Transverse colon (tissue), 4 donors: ENCODE data around the gene RXRB. TPM values are rescaled to one million over a fixed set of nuclear protein-coding genes. Genes with fewer than 3 reads are reported as not detected.
"Not testable (repeated sequence)": the region's sequence is repeated elsewhere in the genome, so short reads cannot be mapped to it uniquely, and the experiment has no call there.

Experiments used
- DNase-seq: peaks from one replicate; pipeline ENCODE4 v3.0.0-alpha.2; 2019
- H3K27ac ChIP-seq, 4 donors: fragments of 200-600 bp; sonication (generic); 2 replicates each; pipeline ENCODE4 v1.5.1; 2016 to 2018; ENCODE audit warnings: inconsistent platforms in 4 of 4
- H3K27me3 ChIP-seq: fragments of 200-600 bp; sonication (generic); 2 replicates; pipeline ENCODE4 v1.5.1; 2017; ENCODE audit warnings: inconsistent platforms
- H3K36me3 ChIP-seq, 4 donors: fragments of 200-600 bp; sonication (generic); 2 replicates each; pipeline ENCODE4 v1.5.1; 2017 to 2019; ENCODE audit warnings: inconsistent platforms in 4 of 4
- H3K4me1 ChIP-seq, 4 donors: fragments of 200-600 bp; sonication (generic); 2 replicates each; pipeline ENCODE4 v1.5.1; 2017 to 2020; ENCODE audit warnings: inconsistent platforms in 4 of 4
- H3K4me3 ChIP-seq, 4 donors: fragments of 200-600 bp; sonication (generic); 1 replicate in 1 of 4; 2 replicates in 3 of 4; pipeline versions ENCODE4 v1.5.1 to v1.6.1; 2017 to 2019; ENCODE audit warnings: inconsistent platforms in 4 of 4
- H3K9me3 ChIP-seq, 2 donors: fragments of 200-600 bp; sonication (generic); 2 replicates each; pipeline ENCODE4 v1.5.1; 2017 to 2019; ENCODE audit warnings: inconsistent platforms in 2 of 2
- EP300 ChIP-seq: sonication (generic); formaldehyde crosslinking; IDR thresholded peaks from one replicate; pipeline ENCODE4 v1.6.1; 2017; ENCODE audit warnings: antibody characterized with exemption, low read depth
- POLR2A ChIP-seq: fragments of 450-650 bp; IDR thresholded peaks from one replicate; pipeline ENCODE4 v1.6.1; 2016; ENCODE audit warnings: antibody characterized with exemption, mild to moderate bottlenecking, moderate library complexity
- POLR2AphosphoS5 ChIP-seq, 3 donors: sonication (generic); formaldehyde crosslinking; IDR thresholded peaks; one replicate each; pipeline ENCODE4 v1.6.1; 2016; ENCODE audit warnings: antibody characterized with exemption in 3 of 3
- WGBS, 2 donors: methylation state at CpG; one replicate each; pipeline ENCODE4 v1.1.5; 2018; ENCODE audit warnings: low coverage in 1 of 2; 5-methylcytosine and 5-hydroxymethylcytosine counted together
- in situ Hi-C, 4 donors: fragments of 200-750 bp; cut with MboI; loops; one replicate each; pipeline versions ENCODE4 v1.15.0 to v1.15.1; 2017; ENCODE audit warnings: low sequenced_read_pairs in 3 of 4, low pct_ligation_motif_present in 1 of 4, low pct_unique_long_range_greater_than_20kb in 1 of 4
- intact Hi-C: fragments of 100-400 bp; cut with DNase I; formaldehyde crosslinking; loops from one replicate; pipeline ENCODE4 v1.15.1; 2023; ENCODE audit warnings: low total_unique reads
- small RNA-seq, 4 donors: library from RNA; depleted of rRNA; stranded (forward); fragments of <200 nt; gene quantifications; one replicate each; pipeline ENCODE3, GENCODE V24; 2016
- total RNA-seq, 4 donors: library from RNA; depleted of rRNA; stranded (reverse); fragments of >200 nt; gene quantifications; one replicate each; pipeline ENCODE4 v1.1.0, GENCODE V29; 2016
- TF ChIP-seq, protein P1 (sequence below), 5 experiments: fragments of 200-600 bp in 3 of 5; fragments of 450-650 bp in 2 of 5; sonication (generic) in 3 of 5; IDR thresholded peaks; 1 replicate in 2 of 5; 2 replicates in 3 of 5; pipeline ENCODE4 v1.5.1; 2016 to 2017; ENCODE audit warnings: antibody characterized with exemption in 5 of 5, inconsistent platforms in 3 of 5, mild to moderate bottlenecking in 2 of 5, moderate library complexity in 1 of 5

RXRB gene
- total RNA-seq, 4 donors from 2014 or later: 26.9 to 31.9 (median 29.4) TPM

DNA sequence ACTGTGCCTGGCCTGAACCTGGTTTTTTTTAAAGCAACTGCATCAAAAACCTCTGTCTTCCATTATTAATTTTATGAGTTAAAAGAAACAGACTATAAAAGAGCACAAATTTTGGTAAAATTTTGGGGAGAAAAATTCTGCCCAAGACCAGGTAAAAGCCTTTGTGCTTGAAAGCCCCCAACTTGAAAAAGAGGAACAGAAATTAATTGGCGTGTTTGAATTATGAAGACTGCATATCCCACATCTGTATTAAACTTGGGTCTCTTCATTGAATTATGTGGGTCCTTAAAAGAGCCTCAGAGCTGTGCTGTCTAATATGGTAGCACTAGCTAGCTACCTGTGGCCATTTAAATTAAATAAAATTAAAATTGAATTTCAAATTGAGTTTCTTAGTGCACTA is 49.4 kb downstream of the RXRB start:
- intact Hi-C loops (no loop called here), in situ Hi-C loops (no loop called here)
- peaks cover 17% of the 10 kb centered on the region for H3K27me3 ChIP-seq
- no peak overlapping the region for H3K4me3 ChIP-seq
- H3K27ac ChIP-seq: no peak overlapping the region
- no peak for DNase-seq
- H3K36me3 ChIP-seq: no peaks in the 10 kb centered on the region
- 69 to 71% methylated on average over 1 of the region's 1 CpG for WGBS, 2 donors
- TF ChIP-seq POLR2AphosphoS5 (IDR thresholded peaks at IDR 0.05) (no peak), EP300 (no peak), POLR2A (no peak)
- TF ChIP-seq, protein P1, sequence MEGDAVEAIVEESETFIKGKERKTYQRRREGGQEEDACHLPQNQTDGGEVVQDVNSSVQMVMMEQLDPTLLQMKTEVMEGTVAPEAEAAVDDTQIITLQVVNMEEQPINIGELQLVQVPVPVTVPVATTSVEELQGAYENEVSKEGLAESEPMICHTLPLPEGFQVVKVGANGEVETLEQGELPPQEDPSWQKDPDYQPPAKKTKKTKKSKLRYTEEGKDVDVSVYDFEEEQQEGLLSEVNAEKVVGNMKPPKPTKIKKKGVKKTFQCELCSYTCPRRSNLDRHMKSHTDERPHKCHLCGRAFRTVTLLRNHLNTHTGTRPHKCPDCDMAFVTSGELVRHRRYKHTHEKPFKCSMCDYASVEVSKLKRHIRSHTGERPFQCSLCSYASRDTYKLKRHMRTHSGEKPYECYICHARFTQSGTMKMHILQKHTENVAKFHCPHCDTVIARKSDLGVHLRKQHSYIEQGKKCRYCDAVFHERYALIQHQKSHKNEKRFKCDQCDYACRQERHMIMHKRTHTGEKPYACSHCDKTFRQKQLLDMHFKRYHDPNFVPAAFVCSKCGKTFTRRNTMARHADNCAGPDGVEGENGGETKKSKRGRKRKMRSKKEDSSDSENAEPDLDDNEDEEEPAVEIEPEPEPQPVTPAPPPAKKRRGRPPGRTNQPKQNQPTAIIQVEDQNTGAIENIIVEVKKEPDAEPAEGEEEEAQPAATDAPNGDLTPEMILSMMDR (IDR thresholded peaks at IDR 0.05): no peak
- peaks cover 0 to 3% (median 0%) of the 10 kb centered on the region in 4 donors for H3K4me1 ChIP-seq
- H3K9me3 ChIP-seq: peaks cover 0 to 12% of the 10 kb centered on the region in 2 donors

DNA sequence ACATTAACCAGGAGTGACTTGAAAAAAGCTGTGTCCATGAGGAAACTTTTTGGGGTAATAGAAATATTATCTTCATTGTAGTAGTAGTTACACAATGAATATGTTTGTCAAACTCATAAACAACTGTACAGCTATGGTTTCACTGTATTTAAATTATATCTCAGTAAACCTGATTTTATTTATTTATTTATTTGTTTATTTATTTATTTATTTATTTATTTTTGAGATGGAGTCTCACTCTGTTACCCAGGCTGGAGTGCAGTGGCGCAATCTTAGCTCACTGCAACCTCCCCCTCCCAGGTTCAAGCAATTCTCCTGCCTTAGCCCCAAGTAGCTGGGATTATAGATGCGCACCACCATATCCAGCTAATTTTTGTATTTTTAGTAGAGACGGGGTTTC is 49.9 kb downstream of the RXRB start:
- 73 to 100% methylated on average over 1 to 3 of the region's 3 CpGs for WGBS, 2 donors
- H3K27ac ChIP-seq, H3K36me3 ChIP-seq, H3K4me3 ChIP-seq, in situ Hi-C loops, intact Hi-C loops, DNase-seq, H3K4me1 ChIP-seq: not testable (repeated sequence)
- H3K9me3 ChIP-seq: peaks cover 0 to 12% of the 10 kb centered on the region in 2 donors
- peaks cover 17% of the 10 kb centered on the region for H3K27me3 ChIP-seq

DNA sequence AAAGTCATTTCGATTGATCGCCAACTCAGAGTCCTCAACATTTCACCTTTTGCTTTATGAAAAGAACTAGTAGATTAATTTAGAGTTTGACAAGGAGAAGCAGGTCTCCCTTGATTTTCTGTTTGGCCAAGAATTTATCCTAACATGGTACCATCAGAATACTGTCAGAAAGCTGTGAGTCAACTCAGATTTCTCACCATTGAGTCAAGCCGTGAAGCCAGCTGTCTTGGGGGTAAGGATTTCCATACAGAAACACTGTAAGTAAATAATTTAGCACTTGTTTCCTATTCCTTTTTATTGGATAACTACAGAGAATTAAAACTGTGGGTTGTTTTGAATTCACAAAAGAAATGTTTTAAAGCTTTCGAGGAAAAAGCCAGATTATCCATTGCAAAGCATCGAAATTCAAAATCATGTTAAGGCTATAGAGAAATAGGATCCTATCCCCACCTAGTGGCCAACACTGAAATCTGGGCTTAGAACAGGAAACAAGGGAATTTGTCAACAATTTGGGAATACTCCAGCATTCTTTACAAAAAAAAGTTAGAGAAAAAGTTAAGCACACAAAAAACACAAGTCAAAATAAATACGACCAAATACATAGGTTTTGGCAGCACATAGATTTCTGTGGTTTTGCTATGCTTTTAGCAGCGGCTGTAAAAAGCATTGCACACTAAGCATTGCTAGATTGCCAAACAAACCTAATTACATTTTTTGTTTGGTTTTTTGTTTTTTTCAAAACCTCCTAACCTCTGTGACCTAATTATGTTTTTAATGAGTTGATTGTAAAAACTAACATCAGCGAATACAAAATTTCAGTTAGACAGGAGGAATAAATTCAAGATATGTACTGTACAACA is 52.4 kb downstream of the RXRB start:
- intact Hi-C loops: no loop called here
- H3K27ac ChIP-seq: no peak overlapping the region
- H3K9me3 ChIP-seq: peaks cover 0 to 12% of the 10 kb centered on the region in 2 donors
- DNase-seq: no peak
- peaks cover 0 to 3% (median 0%) of the 10 kb centered on the region in 4 donors for H3K4me1 ChIP-seq
- H3K4me3 ChIP-seq: no peak overlapping the region
- H3K27me3 ChIP-seq: peaks cover 19% of the 10 kb centered on the region
- WGBS, 2 donors: 27 to 44% methylated on average over 6 to 8 of the region's 8 CpGs
- no peaks in the 10 kb centered on the region for H3K36me3 ChIP-seq
- in situ Hi-C loops: no loop called here
- TF ChIP-seq, protein P1 (IDR thresholded peaks at IDR 0.05): peak; percentile 75 to 79 (median 76)
- TF ChIP-seq POLR2AphosphoS5 (IDR thresholded peaks at IDR 0.05): no peak
- TF ChIP-seq POLR2A: no peak
- TF ChIP-seq EP300: no peak

DNA sequence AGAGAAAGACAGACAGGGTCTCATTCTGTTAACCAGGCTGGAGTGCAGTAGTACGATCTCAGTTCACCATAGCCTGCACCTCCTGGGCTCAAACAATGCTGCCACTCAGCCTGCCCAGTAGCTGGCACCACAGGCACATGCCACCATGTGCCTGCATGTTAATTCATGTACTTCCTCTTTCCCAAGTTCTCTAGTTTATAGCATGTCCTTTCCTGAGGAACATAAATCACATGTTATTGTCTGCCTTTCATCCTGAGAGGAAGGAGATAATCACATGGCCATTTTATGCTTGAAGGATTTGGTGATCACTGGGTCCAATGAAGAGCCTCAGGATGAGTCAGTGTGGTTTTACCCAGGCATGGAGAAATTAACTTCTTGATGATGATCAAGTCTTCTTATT is 56.1 kb downstream of the RXRB start:
- Histone ChIP-seq H3K4me3 (no peak overlapping the region), H3K27me3 (peaks cover 29% of the 10 kb centered on the region), H3K4me1 (peaks cover 0 to 3% (median 0%) of the 10 kb centered on the region in 4 donors), H3K27ac (no peak overlapping the region), H3K36me3 (no peaks in the 10 kb centered on the region), H3K9me3 (no peaks in the 10 kb centered on the region)
- 29% methylated on average over 1 of the region's 1 CpG; no CpG with 5 or more reads in 1 of the 2 donors for WGBS, 2 donors
- no peak for TF ChIP-seq POLR2A
- TF ChIP-seq, protein P1 (IDR thresholded peaks at IDR 0.05): no peak
- TF ChIP-seq EP300: no peak
- TF ChIP-seq POLR2AphosphoS5 (IDR thresholded peaks at IDR 0.05): no peak
- in situ Hi-C loops (no loop called here), intact Hi-C loops (no loop called here)
- DNase-seq: no peak

Small RNA genes within 50 kb of the gene (small RNA-seq; reads per million reads assigned to genes)
- gene MIR219A1: 1.4 to 6.7 (median 4.0) reads per million in 4 donors
- 0 to 0.55 (median 0.32) reads per million in 4 donors for gene RNY4P10

Other genes with a start within 250 kb of the RXRB start
- 10 to 100 TPM in 3 of 4 donors, 1 to 10 TPM in 1; 1.4 to 40.4 (median 20.8) TPM for gene HLA-DMA, start 247.6 kb downstream of the RXRB start, total RNA-seq
- 100 to 1,000 TPM; 116 to 612 (median 238) TPM for gene BRD2, start 232.1 kb downstream of the RXRB start, total RNA-seq
- 1 to 10 TPM in 3 of 4 donors, under 1 TPM in 1; 0.82 to 7.9 (median 2.6) TPM for gene HLA-DOA, start 191.1 kb downstream of the RXRB start, total RNA-seq
- 10 to 100 TPM in 3 of 4 donors, 1 to 10 TPM in 1; 2.2 to 77.8 (median 28.7) TPM for gene HLA-DPA1, start 127.0 kb downstream of the RXRB start, total RNA-seq
- 10 to 100 TPM in 3 of 4 donors, 1 to 10 TPM in 1; 10.0 to 68.0 (median 40.4) TPM for gene HLA-DPB1, start 124.7 kb downstream of the RXRB start, total RNA-seq
- under 1 TPM in 3 of 4 donors, not detected in 1; 0.14 to 0.79 (median 0.75) TPM for gene COL11A2, start 8.2 kb downstream of the RXRB start, total RNA-seq
- 10 to 100 TPM; 38.2 to 99.9 (median 60.5) TPM for gene SLC39A7, start 202 bp upstream of the RXRB start, total RNA-seq
- 10 to 100 TPM; 34.3 to 65.7 (median 43.1) TPM for gene HSD17B8, start 4.0 kb upstream of the RXRB start, total RNA-seq
- gene RING1, start 7.8 kb upstream of the RXRB start, total RNA-seq: 10 to 100 TPM; 10.8 to 29.9 (median 19.9) TPM
- 10 to 100 TPM; 52.4 to 93.3 (median 63.4) TPM for gene VPS52, start 71.2 kb upstream of the RXRB start, total RNA-seq
- 1,000 to 10,000 TPM in 2 of 4 donors, 100 to 1,000 TPM in 2; 773 to 2,238 (median 1,359) TPM for gene RPS18, start 71.4 kb upstream of the RXRB start, total RNA-seq
- 10 to 100 TPM; 39.4 to 49.0 (median 41.8) TPM for gene B3GALT4, start 76.5 kb upstream of the RXRB start, total RNA-seq
- 10 to 100 TPM; 25.0 to 87.2 (median 55.8) TPM for gene WDR46, start 88.6 kb upstream of the RXRB start, total RNA-seq
- 10 to 100 TPM in 3 of 4 donors, not detected in 1; 23.6 to 39.8 (median 28.1) TPM for gene PFDN6, start 88.9 kb upstream of the RXRB start, total RNA-seq
- gene RGL2, start 98.3 kb upstream of the RXRB start, total RNA-seq: 10 to 100 TPM; 21.3 to 70.3 (median 25.8) TPM
- 100 to 1,000 TPM; 175 to 423 (median 217) TPM for gene TAPBP, start 113.4 kb upstream of the RXRB start, total RNA-seq
- 10 to 100 TPM; 10.1 to 31.8 (median 17.2) TPM for gene ZBTB22, start 117.1 kb upstream of the RXRB start, total RNA-seq
- gene DAXX, start 122.3 kb upstream of the RXRB start, total RNA-seq: 100 to 1,000 TPM in 1 of 4 donors, 10 to 100 TPM in 3; 40.7 to 302 (median 52.6) TPM
- gene KIFC1, start 191.2 kb upstream of the RXRB start, total RNA-seq: 10 to 100 TPM in 1 of 4 donors, 1 to 10 TPM in 3; 2.6 to 51.5 (median 5.8) TPM
- 100 to 1,000 TPM in 1 of 4 donors, 10 to 100 TPM in 3; 47.8 to 110 (median 48.4) TPM for gene PHF1, start 210.3 kb upstream of the RXRB start, total RNA-seq
- 100 to 1,000 TPM in 2 of 4 donors, 10 to 100 TPM in 2; 18.9 to 134 (median 91.3) TPM for gene CUTA, start 217.4 kb upstream of the RXRB start, total RNA-seq
- 10 to 100 TPM in 2 of 4 donors, 1 to 10 TPM in 2; 4.9 to 37.2 (median 11.1) TPM for gene SYNGAP1, start 219.4 kb upstream of the RXRB start, total RNA-seq